Measurements from ENCODE around the gene SMIM9. TPM values are rescaled to one million over a fixed set of nuclear protein-coding genes. Genes with fewer than 3 reads are reported as not detected.

SMIM9 gene
- total RNA-seq: not detected in 2 replicates

DNA sequence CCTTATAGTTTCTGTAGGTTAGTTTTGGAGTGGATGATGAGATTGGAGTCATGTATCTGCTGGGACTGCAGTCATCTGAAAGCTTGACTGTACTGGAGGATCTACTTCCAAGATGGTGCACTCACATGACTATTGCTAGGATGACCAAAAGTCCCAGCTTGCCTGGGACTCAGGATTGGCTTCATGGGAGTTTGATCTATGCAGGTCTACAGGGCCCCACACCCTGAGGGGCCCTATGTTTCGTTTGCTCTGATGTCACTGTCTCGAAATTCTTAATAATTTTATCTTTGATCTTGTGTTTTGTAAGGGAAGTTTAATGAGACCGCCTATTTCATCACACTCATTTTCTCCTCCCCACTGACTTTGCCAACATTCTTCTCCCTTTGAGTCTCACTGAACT, at the start of gene SMIM9:
Gene SMIM9, minus strand, starts transcription at position 101 of the 400 bp plus-strand sequence. CDS start 3,806 bp downstream, outside the sequence.

DNA sequence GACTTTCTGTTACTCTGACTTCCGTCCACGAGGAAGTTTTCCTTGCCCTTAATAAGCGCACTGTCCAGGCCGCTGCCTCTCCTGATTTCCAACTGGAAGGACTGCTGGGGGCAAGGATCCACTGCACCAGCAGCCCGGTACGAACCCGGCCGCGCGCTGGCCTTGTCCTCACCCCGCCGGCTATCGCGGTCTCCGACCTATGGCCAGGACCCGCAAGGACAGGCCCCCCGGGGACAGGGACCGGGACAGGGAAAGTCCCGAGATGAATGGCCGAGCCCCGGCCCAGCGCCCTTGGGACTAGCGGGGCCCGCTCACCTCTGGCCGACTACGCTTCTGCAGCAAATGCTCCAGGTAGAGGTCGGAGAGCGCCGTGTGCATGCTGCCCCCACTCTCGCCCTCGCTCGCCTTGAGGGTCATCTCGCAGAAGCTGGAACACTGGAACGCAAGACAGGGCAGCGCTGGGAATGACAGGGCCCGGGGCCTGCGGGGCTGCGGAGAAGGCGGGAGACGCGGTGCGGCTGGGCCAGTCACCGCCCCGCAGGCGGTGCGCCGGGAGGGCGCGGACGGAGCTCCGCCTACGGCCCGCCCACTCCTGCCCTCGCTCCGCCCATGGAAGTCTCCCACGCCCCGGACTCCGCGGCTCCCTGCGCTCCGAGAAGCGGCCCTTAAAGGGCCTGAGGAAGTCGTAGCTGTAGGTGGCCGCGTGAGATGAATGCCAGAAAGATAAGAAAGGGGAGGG, 29.3 kb downstream of the SMIM9 start, which contains the start of gene MPP1:
Gene MPP1, minus strand, starts transcription at position 529 of the 739 bp plus-strand sequence. Its CDS starts 112 bp downstream, at position 417.

Other genes with a start within 250 kb of the SMIM9 start
- not detected in 2 replicates for gene CTAG1A, start 249.5 kb downstream of the SMIM9 start, total RNA-seq
- not detected in 2 replicates for gene CTAG1B, start 215.4 kb downstream of the SMIM9 start, total RNA-seq
- gene CTAG2, start 181.1 kb downstream of the SMIM9 start, total RNA-seq: 2.8 TPM in 1 of 2 replicates, not detected in the other
- gene GAB3, start 83.6 kb downstream of the SMIM9 start, total RNA-seq: 0.38 and 1.1 TPM in 2 replicates
- gene DKC1, start 71.8 kb downstream of the SMIM9 start, total RNA-seq: 14.8 and 50.4 TPM in 2 replicates
- gene MPP1, start 29.2 kb downstream of the SMIM9 start, total RNA-seq: 14.2 and 15.2 TPM in 2 replicates
- 3.9 and 16.6 TPM in 2 replicates for gene F8A1, start 51.7 kb upstream of the SMIM9 start, total RNA-seq
- 0.33 and 2.2 TPM in 2 replicates for gene F8, start 188.1 kb upstream of the SMIM9 start, total RNA-seq
- gene FUNDC2, start 192.2 kb upstream of the SMIM9 start, total RNA-seq: 19.2 and 22.1 TPM in 2 replicates
- gene CMC4, start 236.5 kb upstream of the SMIM9 start, total RNA-seq: 13.0 and 16.5 TPM in 2 replicates
- gene MTCP1, start 236.5 kb upstream of the SMIM9 start, total RNA-seq: 3.3 and 3.4 TPM in 2 replicates
- gene BRCC3, start 236.8 kb upstream of the SMIM9 start, total RNA-seq: 6.1 and 10.6 TPM in 2 replicates

Data from mesangial cell (primary cell).